ENCODE data around the gene INPP4B. TPM values are rescaled to one million over a fixed set of nuclear protein-coding genes. Genes with fewer than 3 reads are reported as not detected.

INPP4B gene
- total RNA-seq, 2 experiments from 2014 or later, result not detected

DNA sequence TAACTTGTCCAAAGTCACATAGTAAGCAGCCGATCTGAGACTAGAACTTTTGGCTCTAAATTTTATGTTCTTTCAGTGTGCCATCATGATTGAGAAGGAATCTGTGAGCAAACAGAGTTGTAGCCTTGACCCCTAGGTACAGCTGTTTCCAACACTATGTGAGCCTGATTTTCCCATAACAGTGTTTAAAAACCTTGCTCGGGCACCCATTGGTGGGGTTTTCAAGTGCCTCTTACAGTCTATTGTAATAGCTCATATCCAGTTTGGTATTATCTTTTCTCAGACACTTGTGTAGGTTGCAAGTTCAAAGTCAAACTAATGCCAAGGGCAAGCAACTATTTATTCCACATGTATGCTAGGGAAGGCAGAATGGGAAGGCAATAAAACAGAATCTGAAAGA, 467.9 kb downstream of the INPP4B start:
- no peak overlapping the region for H3K4me3 ChIP-seq (ENCODE audit: low read depth, low read length, poor library complexity, severe bottlenecking)
- intact Hi-C loops (cut with micrococcal nuclease; ENCODE audit: unreplicated experiment), result no loop called here
- BruUV-seq (replicated peaks), result no TSS peak
- H3K27ac ChIP-seq (ENCODE audit: low read depth, low read length, poor library complexity, severe bottlenecking), result no peak overlapping the region
- no peak overlapping the region for H3K4me2 ChIP-seq (ENCODE audit: low read length)
- ChIA-PET POLR2A (no interaction called here), CTCF (ENCODE audit: unreplicated experiment) (no interaction called here)
- no peak for TF ChIP-seq EZH2phosphoT487 (IDR thresholded peaks at IDR 0.05; ENCODE audit: borderline replicate concordance, low read depth, low read length)
- TF ChIP-seq, protein P1, sequence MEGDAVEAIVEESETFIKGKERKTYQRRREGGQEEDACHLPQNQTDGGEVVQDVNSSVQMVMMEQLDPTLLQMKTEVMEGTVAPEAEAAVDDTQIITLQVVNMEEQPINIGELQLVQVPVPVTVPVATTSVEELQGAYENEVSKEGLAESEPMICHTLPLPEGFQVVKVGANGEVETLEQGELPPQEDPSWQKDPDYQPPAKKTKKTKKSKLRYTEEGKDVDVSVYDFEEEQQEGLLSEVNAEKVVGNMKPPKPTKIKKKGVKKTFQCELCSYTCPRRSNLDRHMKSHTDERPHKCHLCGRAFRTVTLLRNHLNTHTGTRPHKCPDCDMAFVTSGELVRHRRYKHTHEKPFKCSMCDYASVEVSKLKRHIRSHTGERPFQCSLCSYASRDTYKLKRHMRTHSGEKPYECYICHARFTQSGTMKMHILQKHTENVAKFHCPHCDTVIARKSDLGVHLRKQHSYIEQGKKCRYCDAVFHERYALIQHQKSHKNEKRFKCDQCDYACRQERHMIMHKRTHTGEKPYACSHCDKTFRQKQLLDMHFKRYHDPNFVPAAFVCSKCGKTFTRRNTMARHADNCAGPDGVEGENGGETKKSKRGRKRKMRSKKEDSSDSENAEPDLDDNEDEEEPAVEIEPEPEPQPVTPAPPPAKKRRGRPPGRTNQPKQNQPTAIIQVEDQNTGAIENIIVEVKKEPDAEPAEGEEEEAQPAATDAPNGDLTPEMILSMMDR (conservative IDR thresholded peaks at IDR 0.05; ENCODE audit: low read length), result no peak
- no peaks in the 10 kb centered on the region for H3K9me2 ChIP-seq (ENCODE audit: insufficient read depth, low read length)
- no peak overlapping the region for H2AFZ ChIP-seq (ENCODE audit: low read length)
- no peaks in the 10 kb centered on the region for H3K4me1 ChIP-seq (ENCODE audit: insufficient read depth, low read length, poor library complexity, severe bottlenecking)
- no peaks in the 10 kb centered on the region for H3K9me3 ChIP-seq (ENCODE audit: low read length)
- no peaks in the 10 kb centered on the region for H4K20me1 ChIP-seq (ENCODE audit: insufficient read depth, low read length)
- H3K79me2 ChIP-seq (ENCODE audit: insufficient read depth, low read depth, low read length), result no peaks in the 10 kb centered on the region
- DNase-seq (ENCODE audit: low spot score), result no peak
- H3K36me3 ChIP-seq (ENCODE audit: insufficient read depth, low read length), result no peaks in the 10 kb centered on the region

DNA sequence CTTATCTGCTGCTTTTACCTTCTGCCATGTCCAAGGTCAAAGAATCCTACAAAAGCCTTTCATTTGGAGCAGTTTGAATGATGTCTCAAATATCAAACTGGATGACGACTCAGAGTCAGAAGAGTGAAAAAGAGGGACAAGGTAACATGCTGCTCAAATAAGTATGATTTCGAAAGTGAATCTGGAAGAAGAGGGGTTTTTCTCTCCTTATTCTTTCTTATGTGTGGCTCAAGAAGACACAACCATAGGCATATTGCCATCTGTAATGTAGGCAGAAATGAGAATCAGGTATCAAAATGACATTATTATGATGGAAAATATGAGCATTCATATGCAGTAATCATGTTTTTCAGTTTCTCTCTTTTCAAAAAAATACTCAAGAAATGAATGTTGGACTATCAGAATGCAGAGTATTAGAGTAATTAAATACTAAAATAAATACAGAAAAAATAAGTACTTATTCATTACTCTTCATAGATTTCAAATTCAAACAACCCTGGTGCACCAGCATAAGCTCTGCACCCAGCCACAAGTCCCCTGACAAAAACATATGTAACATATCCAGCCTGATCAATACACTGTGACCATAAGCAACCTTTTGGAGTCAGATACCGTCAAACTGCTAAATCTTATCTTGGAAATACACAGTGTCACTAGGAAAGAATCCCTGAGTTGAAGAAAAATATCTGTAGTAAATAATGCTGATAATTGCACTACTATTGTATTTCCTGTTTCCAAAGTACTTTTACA, 468.6 kb downstream of the INPP4B start:
- Histone ChIP-seq H3K4me1 (ENCODE audit: insufficient read depth, low read length, poor library complexity, severe bottlenecking) (no peaks in the 10 kb centered on the region), H3K9me3 (ENCODE audit: low read length) (no peaks in the 10 kb centered on the region), H3K27ac (ENCODE audit: low read depth, low read length, poor library complexity, severe bottlenecking) (no peak overlapping the region), H3K36me3 (ENCODE audit: insufficient read depth, low read length) (no peaks in the 10 kb centered on the region), H2AFZ (ENCODE audit: low read length) (no peak overlapping the region), H3K79me2 (ENCODE audit: insufficient read depth, low read depth, low read length) (no peaks in the 10 kb centered on the region), H4K20me1 (ENCODE audit: insufficient read depth, low read length) (no peaks in the 10 kb centered on the region), H3K4me3 (ENCODE audit: low read depth, low read length, poor library complexity, severe bottlenecking) (no peak overlapping the region), H3K4me2 (ENCODE audit: low read length) (no peak overlapping the region), H3K9me2 (ENCODE audit: insufficient read depth, low read length) (no peaks in the 10 kb centered on the region)
- ChIA-PET CTCF (ENCODE audit: unreplicated experiment) (no interaction called here), POLR2A (no interaction called here)
- intact Hi-C loops (cut with micrococcal nuclease; ENCODE audit: unreplicated experiment), result no loop called here
- no peak for TF ChIP-seq EZH2phosphoT487 (IDR thresholded peaks at IDR 0.05; ENCODE audit: borderline replicate concordance, low read depth, low read length)
- TF ChIP-seq, protein P1 (conservative IDR thresholded peaks at IDR 0.05; ENCODE audit: low read length), result no peak
- no TSS peak for BruUV-seq (replicated peaks)
- no peak for DNase-seq (ENCODE audit: low spot score)

DNA sequence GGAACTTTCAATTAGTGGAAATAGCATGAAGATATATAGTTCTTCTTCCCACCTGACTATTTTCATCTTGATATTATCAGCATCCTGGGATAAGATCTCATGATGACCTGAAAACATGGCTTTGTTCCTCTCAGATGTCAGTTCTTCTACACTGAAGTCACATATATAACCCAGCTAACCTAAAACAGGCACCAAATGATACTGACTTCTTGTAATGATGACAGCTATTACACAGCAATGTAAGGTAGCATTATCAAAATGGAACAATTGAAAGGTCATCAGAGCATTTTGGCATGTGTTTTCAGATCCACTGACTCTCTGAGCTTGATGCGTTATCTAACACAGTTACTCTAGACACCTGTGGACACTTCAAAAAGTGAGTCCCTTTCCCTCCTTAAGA, 469.9 kb downstream of the INPP4B start:
- Histone ChIP-seq H3K36me3 (ENCODE audit: insufficient read depth, low read length) (no peaks in the 10 kb centered on the region), H3K4me3 (ENCODE audit: low read depth, low read length, poor library complexity, severe bottlenecking) (no peak overlapping the region), H4K20me1 (ENCODE audit: insufficient read depth, low read length) (no peaks in the 10 kb centered on the region), H3K9me3 (ENCODE audit: low read length) (no peaks in the 10 kb centered on the region), H3K27ac (ENCODE audit: low read depth, low read length, poor library complexity, severe bottlenecking) (no peak overlapping the region), H2AFZ (ENCODE audit: low read length) (no peak overlapping the region), H3K4me1 (ENCODE audit: insufficient read depth, low read length, poor library complexity, severe bottlenecking) (no peaks in the 10 kb centered on the region), H3K79me2 (ENCODE audit: insufficient read depth, low read depth, low read length) (no peaks in the 10 kb centered on the region), H3K4me2 (ENCODE audit: low read length) (no peak overlapping the region), H3K9me2 (ENCODE audit: insufficient read depth, low read length) (no peaks in the 10 kb centered on the region)
- no peak for DNase-seq (ENCODE audit: low spot score)
- CTCF ChIA-PET (ENCODE audit: unreplicated experiment), result no interaction called here
- no peak for TF ChIP-seq EZH2phosphoT487 (IDR thresholded peaks at IDR 0.05; ENCODE audit: borderline replicate concordance, low read depth, low read length)
- TF ChIP-seq, protein P1 (conservative IDR thresholded peaks at IDR 0.05; ENCODE audit: low read length), result no peak
- intact Hi-C loops (cut with micrococcal nuclease; ENCODE audit: unreplicated experiment), result no loop called here
- no TSS peak for BruUV-seq (replicated peaks)
- POLR2A ChIA-PET, result no interaction called here
